Stimulated activated CD8-positive, alpha-beta memory T cell treated with anti-CD3 and anti-CD28 coated beads, Interleukin-4, amount 100 ng/mL, for 4 hours (primary cell): Measurements from ENCODE around the gene TSPAN1.
A peak's percentile ranks its signal among the peaks of the same experiment; 100 is the strongest.
"Not testable (repeated sequence)": the region's sequence is repeated elsewhere in the genome, so short reads cannot be mapped to it uniquely, and the experiment has no call there.

ENCODE experiments used
- DNase-seq, 2 donors: peaks; one replicate each; pipeline ENCODE4 v3.0.0-alpha.2; 2020; ENCODE audit warnings: low read depth in 2 of 2, low spot score in 1 of 2

The TSPAN1 gene

GRCh38 chr1:46215504-46215903 is 40.6 kb downstream of the TSPAN1 start:
- DNase-seq, result no peak

GRCh38 chr1:46218443-46218842 is 43.6 kb downstream of the TSPAN1 start:
- no peak for DNase-seq

- DNase-seq, result no peak
Measured at GRCh38 chr1:46219551-46220520, 44.9 kb downstream of the TSPAN1 start.

- DNase-seq, result no peak
Measured at GRCh38 chr1:46220808-46221207, 45.9 kb downstream of the TSPAN1 start.

- no peak for DNase-seq
Measured at GRCh38 chr1:46221749-46222148, 46.9 kb downstream of the TSPAN1 start.

- not testable (repeated sequence) for DNase-seq
Measured at GRCh38 chr1:46223055-46223454, 48.2 kb downstream of the TSPAN1 start.

GRCh38 chr1:46223472-46223943 is 48.6 kb downstream of the TSPAN1 start:
- DNase-seq, result peak; percentile 33 to 35

GRCh38 chr1:46224966-46225365 is 50.1 kb downstream of the TSPAN1 start:
- DNase-seq, result no peak

GRCh38 chr1:46231231-46231630 is 56.3 kb downstream of the TSPAN1 start:
- not testable (repeated sequence) for DNase-seq
